GM18517 (cell line): ENCODE results near the gene SLC9C1.

Experiments used
- ATAC-seq: cut with Tn5 transposase; IDR thresholded peaks from one replicate; pipeline ENCODE4 v1.9.1; 2021; ENCODE audit warnings: mild to moderate bottlenecking, moderate library complexity; ENCODE audit not compliant: unreplicated experiment

SLC9C1 gene

GRCh38 chr3:112307557-112307956 is 13.5 kb upstream of the SLC9C1 start:
- no peak for ATAC-seq

- ATAC-seq, result no peak
Measured at GRCh38 chr3:112306825-112307224, 12.8 kb upstream of the SLC9C1 start.

GRCh38 chr3:112304611-112305010 is 10.6 kb upstream of the SLC9C1 start:
- no peak for ATAC-seq

DNA sequence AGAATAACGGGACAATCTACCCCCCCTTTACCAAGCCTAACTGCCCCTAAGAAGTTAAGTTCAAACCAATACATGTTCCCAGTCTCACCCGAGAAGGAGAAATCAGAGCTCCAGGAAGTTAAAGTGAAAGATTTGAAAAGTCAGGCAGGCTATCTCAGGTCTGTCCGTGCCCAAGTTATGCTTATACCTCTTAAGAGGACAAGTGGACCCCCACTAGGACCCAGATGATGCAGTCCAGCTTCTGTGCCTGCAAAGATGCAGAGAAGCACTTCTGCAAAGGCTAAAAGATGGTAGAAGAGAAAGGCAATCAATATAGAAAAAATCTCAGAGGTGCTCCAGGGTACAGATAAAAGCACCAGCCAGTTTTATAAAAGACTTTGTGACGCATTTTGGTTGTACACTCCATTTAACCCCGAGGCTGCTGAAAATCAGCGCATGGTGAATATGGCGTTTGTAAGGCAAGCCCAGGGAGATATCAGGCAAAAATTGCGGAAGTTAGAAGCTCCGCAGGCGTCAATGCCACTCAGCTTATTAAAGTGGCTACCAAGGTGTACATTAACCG is 9.8 kb upstream of the SLC9C1 start:
- peak; percentile 49 for ATAC-seq

DNA sequence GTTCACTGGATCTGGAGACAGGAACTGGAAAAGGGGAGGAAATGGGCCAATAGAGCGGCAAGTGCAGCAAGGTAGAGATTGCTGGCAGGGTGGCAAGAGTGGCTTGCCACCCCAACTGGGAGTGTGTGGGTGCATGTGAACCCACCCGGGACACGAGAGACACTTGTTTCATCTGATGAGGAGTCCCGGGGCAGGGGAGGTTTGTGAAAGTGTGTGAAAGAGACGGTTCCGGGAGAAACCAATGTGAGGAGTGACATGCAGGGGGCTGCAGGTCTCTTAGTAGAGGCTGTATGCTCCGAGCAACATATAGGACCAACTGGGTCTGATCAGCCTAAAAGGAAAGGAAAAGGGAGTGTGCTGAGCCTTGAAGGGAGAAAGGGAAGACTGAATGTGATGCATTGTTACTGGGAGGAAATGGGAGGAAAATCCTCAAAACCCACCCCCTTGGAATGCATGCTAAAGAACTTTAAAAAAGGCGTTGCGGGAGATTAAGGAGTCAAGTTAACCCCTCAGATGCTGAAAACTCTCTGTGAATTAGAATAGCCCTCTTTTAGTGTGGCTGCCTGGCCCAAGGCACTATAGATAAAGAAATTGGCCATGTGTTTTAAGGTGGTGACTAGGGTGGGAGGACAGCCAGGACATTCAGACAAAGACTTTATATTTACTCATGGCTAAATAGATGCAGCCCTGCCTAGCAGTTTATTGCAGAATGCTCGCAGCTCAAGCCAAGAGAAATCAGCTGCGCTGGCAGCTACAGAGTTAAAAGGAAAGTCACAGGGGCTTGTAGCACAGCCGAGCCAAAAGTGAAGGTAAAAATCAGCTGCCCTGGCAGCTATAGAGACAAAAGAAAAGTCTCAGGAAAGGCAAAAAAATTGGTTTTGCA is 9.1 kb upstream of the SLC9C1 start:
- peak; percentile 55 for ATAC-seq

- ATAC-seq, result no peak
Measured at GRCh38 chr3:112302150-112302830, 8.3 kb upstream of the SLC9C1 start.

DNA sequence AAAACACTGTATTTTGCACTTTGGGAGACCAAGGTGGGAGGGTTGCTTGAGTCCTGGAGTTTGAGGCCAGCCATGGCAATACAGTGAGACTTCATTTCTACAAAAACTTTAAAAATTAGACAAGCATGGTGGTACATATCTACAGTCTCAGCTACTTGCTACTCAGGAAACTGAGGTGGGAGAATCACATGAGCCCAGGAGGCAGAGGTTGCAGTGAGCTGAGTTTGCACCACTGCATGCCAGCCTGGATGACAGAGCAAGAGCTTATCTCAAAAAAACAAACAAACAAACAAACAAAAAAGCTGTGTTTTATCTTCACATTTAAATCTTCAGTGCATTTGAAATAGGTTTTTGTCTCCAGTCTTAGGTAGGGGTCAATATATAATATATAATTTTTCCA is 4.8 kb upstream of the SLC9C1 start:
- ATAC-seq, result no peak

GRCh38 chr3:112297714-112298113 is 3.7 kb upstream of the SLC9C1 start:
- peak; percentile 56 for ATAC-seq

DNA sequence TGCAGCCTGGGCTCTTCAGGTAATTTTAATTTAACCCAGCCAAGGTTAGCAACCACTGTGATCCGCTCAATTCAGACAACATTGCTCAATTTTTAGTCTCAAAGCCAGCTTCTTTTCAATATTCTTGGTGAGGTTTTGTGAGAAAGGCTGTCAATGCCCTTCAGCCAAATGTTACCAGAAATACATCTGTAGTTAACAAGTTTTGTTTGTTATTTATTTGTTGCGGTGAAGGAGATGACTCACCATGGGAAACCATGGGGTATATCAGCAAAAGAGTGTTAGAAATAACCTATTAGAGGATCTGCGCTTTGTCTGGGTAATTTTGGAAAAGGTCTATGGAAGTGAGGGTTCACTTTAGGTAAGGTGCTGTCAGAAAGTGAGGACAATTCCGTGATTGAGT is 5.0 kb downstream of the SLC9C1 start:
- no peak for ATAC-seq

DNA sequence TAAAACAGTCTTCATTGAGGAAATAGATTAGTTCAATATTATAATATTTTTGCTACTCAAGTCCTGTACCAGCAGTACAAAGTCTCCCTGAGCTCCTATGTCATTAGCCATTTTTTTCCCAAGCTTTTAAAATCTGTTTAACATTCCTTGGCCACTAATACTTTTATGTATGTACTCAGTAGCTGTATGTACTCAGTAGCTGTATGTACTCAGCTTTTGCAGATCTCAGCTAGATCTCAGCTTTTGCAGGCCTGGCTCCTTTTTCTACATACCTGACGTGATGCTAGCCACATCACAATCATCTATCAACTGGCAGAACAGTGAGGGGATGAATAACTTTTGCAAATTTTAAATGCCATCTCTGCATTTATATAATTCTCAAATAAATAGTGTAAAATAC is 13.8 kb downstream of the SLC9C1 start:
- no peak for ATAC-seq

- ATAC-seq, result no peak
Measured at GRCh38 chr3:112273536-112273935, 20.5 kb downstream of the SLC9C1 start.

- ATAC-seq, result no peak
Measured at GRCh38 chr3:112261742-112262141, 32.3 kb downstream of the SLC9C1 start.

GRCh38 chr3:112260563-112260962 is 33.5 kb downstream of the SLC9C1 start:
- ATAC-seq, result no peak

- ATAC-seq, result peak; percentile 53
Measured at GRCh38 chr3:112253301-112253971, 40.6 kb downstream of the SLC9C1 start.

- peak; percentile 75 for ATAC-seq
Measured at GRCh38 chr3:112247900-112248299, 46.1 kb downstream of the SLC9C1 start.

- ATAC-seq, result no peak
Measured at GRCh38 chr3:112247350-112247749, 46.7 kb downstream of the SLC9C1 start.

- ATAC-seq, result no peak
Measured at GRCh38 chr3:112233083-112233482, 60.9 kb downstream of the SLC9C1 start.

- ATAC-seq, result no peak
Measured at GRCh38 chr3:112231727-112232126, 62.3 kb downstream of the SLC9C1 start.

- ATAC-seq, result no peak
Measured at GRCh38 chr3:112230033-112230432, 64.0 kb downstream of the SLC9C1 start.

GRCh38 chr3:112228786-112229185 is 65.2 kb downstream of the SLC9C1 start:
- ATAC-seq, result no peak

- no peak for ATAC-seq
Measured at GRCh38 chr3:112200317-112200666, 93.7 kb downstream of the SLC9C1 start.
